HAP-1 (cell line): ENCODE measurements around the gene ZXDC.

Source experiments
- DNase-seq, 2 experiments: peaks; one replicate each; pipeline ENCODE4 v3.0.0-alpha.2; 2016 to 2020; ENCODE audit warnings: low spot score in 2 of 2
- H3K27me3 ChIP-seq: fragments of 250-450 bp; sonication (Bioruptor Pico); 2 replicates; pipeline ENCODE4 v1.5.1; 2020; ENCODE audit warnings: low read depth, mild to moderate bottlenecking, moderate library complexity
- H3K36me3 ChIP-seq: fragments of 250-450 bp; sonication (Bioruptor Pico); replicated peaks from 2 replicates; pipeline ENCODE4 v1.5.1; 2020; ENCODE audit warnings: mild to moderate bottlenecking
- H3K4me1 ChIP-seq: fragments of 250-450 bp; sonication (Bioruptor Pico); 2 replicates; pipeline ENCODE4 v1.5.1; 2020; ENCODE audit warnings: mild to moderate bottlenecking
- H3K4me3 ChIP-seq: fragments of 250-450 bp; sonication (Bioruptor Pico); 2 replicates; pipeline ENCODE4 v1.5.1; 2020; ENCODE audit warnings: mild to moderate bottlenecking, moderate library complexity
- H3K9me3 ChIP-seq: fragments of 250-450 bp; sonication (Bioruptor Pico); 2 replicates; pipeline ENCODE4 v1.5.1; 2020; ENCODE audit warnings: mild to moderate bottlenecking, moderate library complexity
- in situ Hi-C: fragments of 300-500 bp; cut with MboI; formaldehyde crosslinking; loops from 3 replicates; pipeline ENCODE4 v1.14.3; 2020; ENCODE audit warnings: low sequenced_read_pairs, inconsistent platforms, mixed read lengths

Gene ZXDC

GRCh38 chr3:126417515-126417914, 58.2 kb downstream of the ZXDC start:
- no peak overlapping the region for H3K4me3 ChIP-seq
- no peaks in the 10 kb centered on the region for H3K27me3 ChIP-seq
- in situ Hi-C loops: no loop called here
- H3K4me1 ChIP-seq: no peaks in the 10 kb centered on the region
- H3K9me3 ChIP-seq: no peaks in the 10 kb centered on the region
- H3K36me3 ChIP-seq: no peaks in the 10 kb centered on the region
- no peak for DNase-seq

GRCh38 chr3:126416943-126417342, 58.7 kb downstream of the ZXDC start:
- H3K9me3 ChIP-seq: no peaks in the 10 kb centered on the region
- no peaks in the 10 kb centered on the region for H3K36me3 ChIP-seq
- in situ Hi-C loops: no loop called here
- no peaks in the 10 kb centered on the region for H3K4me1 ChIP-seq
- H3K27me3 ChIP-seq: no peaks in the 10 kb centered on the region
- no peak overlapping the region for H3K4me3 ChIP-seq
- no peak for DNase-seq

DNA sequence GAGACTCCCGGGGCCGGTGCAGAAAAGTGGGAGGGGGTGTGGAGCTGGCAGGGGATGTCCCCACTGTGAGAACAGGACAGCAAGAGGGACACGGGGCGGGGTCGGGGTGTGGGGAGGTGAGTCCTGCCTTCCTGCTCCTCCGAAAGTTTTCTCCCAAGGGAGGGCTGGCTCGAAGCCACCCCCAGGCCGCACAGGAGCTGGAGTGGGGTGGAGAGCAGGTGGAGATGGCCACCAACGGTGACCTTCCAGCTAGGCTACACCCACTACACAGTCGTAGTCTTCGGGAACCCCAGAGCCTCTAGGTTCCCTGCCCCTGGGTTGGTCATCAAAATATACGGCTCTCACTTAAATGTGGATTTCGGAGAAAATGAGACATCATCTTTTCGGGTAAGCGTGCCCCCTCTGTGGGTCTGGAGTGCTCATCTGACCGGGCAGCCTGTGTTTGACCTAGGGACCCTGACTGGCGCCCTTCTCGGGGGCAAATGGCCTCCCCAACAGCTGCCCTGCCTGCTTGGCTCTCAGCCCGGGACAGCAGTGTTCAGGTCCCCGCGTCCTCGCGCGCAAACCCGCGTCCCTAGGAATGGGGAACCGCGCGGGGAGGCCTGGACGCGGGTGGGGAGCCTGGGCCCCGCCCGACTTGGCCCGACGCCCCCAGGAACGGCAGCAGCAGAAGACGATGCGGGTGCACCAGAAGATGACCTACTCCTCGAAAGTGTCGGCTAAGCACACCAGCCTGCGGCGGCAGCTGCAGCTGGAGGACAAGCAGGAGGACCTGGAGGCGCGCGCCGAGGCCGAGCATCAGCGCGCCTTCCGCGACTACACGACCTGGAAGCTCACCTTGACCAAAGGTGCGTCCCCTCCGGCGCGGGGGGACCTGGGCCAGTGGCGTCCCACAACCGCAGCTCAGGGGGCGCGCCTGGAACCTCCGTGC, 59.8 kb downstream of the ZXDC start:
- Histone ChIP-seq H3K4me1 (no peaks in the 10 kb centered on the region), H3K9me3 (no peaks in the 10 kb centered on the region), H3K4me3 (no peak overlapping the region), H3K36me3 (no peaks in the 10 kb centered on the region), H3K27me3 (peaks cover 4% of the 10 kb centered on the region)
- DNase-seq: no peak
- in situ Hi-C loops: no loop called here

- in situ Hi-C loops: no loop called here
- no peak for DNase-seq
- H3K4me1 ChIP-seq: no peaks in the 10 kb centered on the region
- H3K36me3 ChIP-seq: no peaks in the 10 kb centered on the region
- H3K27me3 ChIP-seq: peaks cover 9% of the 10 kb centered on the region
- no peaks in the 10 kb centered on the region for H3K9me3 ChIP-seq
- H3K4me3 ChIP-seq: no peak overlapping the region
These were observed 60.6 kb downstream of the ZXDC start for GRCh38 chr3:126414961-126415660.

GRCh38 chr3:126414406-126414805, 61.3 kb downstream of the ZXDC start:
- H3K4me1 ChIP-seq: no peaks in the 10 kb centered on the region
- in situ Hi-C loops: no loop called here
- H3K27me3 ChIP-seq: peaks cover 9% of the 10 kb centered on the region
- no peak overlapping the region for H3K4me3 ChIP-seq
- no peaks in the 10 kb centered on the region for H3K9me3 ChIP-seq
- no peaks in the 10 kb centered on the region for H3K36me3 ChIP-seq
- no peak for DNase-seq

DNA sequence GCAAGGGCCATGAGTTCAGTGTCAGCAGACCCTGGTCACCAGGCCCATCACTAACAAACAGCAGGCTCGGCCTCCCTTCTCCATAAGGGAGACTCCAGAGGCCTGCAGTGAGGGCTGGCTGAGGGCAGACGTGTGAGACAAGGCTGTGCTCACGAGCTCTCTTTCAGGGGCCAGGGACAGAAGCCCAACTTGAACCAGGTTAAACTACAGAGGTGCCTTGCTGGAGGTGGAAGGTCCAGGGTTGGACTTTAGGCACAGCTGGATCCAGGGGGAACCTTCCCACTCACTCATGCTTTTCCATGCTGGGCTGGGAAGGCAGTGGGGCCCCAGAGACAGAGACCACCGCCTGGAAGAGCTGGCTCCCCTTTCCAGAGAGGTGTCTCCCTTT, 62.0 kb downstream of the ZXDC start:
- Histone ChIP-seq H3K4me3 (no peak overlapping the region), H3K27me3 (peaks cover 13% of the 10 kb centered on the region), H3K9me3 (no peaks in the 10 kb centered on the region), H3K4me1 (no peaks in the 10 kb centered on the region), H3K36me3 (no peaks in the 10 kb centered on the region)
- DNase-seq: no peak
- in situ Hi-C loops: no loop called here

GRCh38 chr3:126412841-126413692, 62.6 kb downstream of the ZXDC start:
- no peaks in the 10 kb centered on the region for H3K9me3 ChIP-seq
- no peaks in the 10 kb centered on the region for H3K36me3 ChIP-seq
- in situ Hi-C loops: no loop called here
- no peak for DNase-seq
- H3K4me1 ChIP-seq: no peaks in the 10 kb centered on the region
- peaks cover 13% of the 10 kb centered on the region for H3K27me3 ChIP-seq
- no peak overlapping the region for H3K4me3 ChIP-seq

- Histone ChIP-seq H3K9me3 (no peaks in the 10 kb centered on the region), H3K4me1 (no peaks in the 10 kb centered on the region), H3K36me3 (no peaks in the 10 kb centered on the region), H3K27me3 (peaks cover 13% of the 10 kb centered on the region), H3K4me3 (no peak overlapping the region)
- in situ Hi-C loops: no loop called here
- DNase-seq: no peak
These were observed 67.6 kb downstream of the ZXDC start for GRCh38 chr3:126408099-126408498.

- H3K4me1 ChIP-seq: no peaks in the 10 kb centered on the region
- no peaks in the 10 kb centered on the region for H3K36me3 ChIP-seq
- in situ Hi-C loops: no loop called here
- H3K9me3 ChIP-seq: no peaks in the 10 kb centered on the region
- no peak for DNase-seq
- peaks cover 13% of the 10 kb centered on the region for H3K27me3 ChIP-seq
- H3K4me3 ChIP-seq: no peak overlapping the region
These were observed 68.2 kb downstream of the ZXDC start for GRCh38 chr3:126407412-126408044.

DNA sequence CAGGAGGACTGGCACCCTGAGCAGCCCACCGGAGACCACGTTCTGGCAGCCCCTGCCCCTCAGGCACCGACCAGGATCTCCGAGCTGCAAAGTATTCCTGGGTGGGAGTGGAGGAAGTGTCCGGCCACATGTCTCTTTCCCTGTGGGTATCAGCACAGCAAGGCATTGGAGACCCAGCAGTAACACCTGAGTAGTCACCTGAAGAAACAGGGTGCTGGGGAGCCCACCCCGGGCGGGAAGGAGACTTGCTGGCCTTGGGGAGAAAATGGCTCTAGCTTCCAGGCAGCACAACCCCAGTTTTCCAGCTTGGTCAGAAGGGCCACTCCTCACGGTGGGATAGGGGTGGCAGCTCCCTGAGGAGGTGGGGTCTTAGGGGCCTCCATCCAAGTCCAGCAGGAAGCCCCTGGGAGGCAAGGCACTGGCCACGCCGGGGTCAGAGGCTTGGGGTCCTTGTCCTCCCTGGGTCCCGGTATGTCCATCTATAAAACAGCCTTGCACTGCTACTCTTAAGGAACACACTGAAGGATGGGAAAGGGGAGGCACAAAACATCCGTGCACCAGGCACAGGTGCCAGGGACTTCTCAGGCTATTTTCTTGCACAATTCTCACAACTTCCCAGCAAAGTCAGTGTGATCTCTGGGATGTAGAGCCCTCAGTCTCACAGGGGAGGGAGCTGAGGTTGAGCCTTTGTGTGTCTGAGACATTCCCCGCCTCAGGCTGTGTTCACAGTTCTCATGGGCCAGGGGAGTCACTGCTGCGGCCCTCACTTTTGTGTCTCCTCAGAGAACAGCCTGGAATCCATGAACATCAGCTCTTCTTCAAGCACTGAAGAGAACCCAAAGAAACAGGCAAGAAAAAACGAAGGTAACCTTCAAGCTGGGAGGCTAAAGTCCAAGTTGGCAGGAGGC, 69.0 kb downstream of the ZXDC start:
- Histone ChIP-seq H3K36me3 (no peaks in the 10 kb centered on the region), H3K4me1 (no peaks in the 10 kb centered on the region), H3K4me3 (no peak overlapping the region), H3K9me3 (no peaks in the 10 kb centered on the region), H3K27me3 (peaks cover 12% of the 10 kb centered on the region)
- DNase-seq: no peak
- in situ Hi-C loops: no loop called here

DNA sequence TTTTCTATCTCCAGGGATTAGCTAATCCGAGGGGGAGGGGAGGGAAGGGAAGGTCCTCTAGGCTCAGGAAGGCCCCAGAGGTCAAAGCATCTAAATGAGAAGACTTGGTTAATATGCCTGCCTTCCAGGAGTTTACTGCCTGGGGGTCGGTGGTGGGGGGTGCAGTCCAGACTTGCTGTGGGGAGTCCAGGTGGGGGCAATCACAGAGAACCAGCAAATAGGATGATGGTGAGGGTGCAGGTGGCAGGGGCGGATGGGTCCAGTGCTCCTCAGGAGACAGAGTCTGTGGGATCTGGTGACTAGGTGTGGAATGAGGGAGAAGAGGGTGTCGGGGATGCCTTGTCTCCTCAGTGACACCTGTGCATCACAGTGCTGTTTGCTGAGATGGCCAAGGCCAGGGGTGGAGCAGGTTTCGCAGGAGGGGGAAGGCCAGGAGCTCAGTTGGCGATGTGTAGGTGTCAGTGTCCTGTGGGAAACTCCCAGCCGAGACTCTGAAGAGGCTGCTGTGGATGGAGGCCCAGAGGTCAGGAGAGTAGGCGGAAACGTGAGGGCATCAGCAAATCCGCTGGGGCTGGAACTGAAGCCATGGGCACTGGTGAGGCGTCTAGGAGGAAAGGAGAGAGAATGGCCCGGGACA, 72.9 kb downstream of the ZXDC start:
- H3K9me3 ChIP-seq: no peaks in the 10 kb centered on the region
- H3K27me3 ChIP-seq: no peaks in the 10 kb centered on the region
- no peak overlapping the region for H3K4me3 ChIP-seq
- H3K36me3 ChIP-seq: no peaks in the 10 kb centered on the region
- no peaks in the 10 kb centered on the region for H3K4me1 ChIP-seq
- no peak for DNase-seq
- in situ Hi-C loops: no loop called here

GRCh38 chr3:126402178-126402577, 73.5 kb downstream of the ZXDC start:
- H3K36me3 ChIP-seq: no peaks in the 10 kb centered on the region
- in situ Hi-C loops: no loop called here
- H3K27me3 ChIP-seq: no peaks in the 10 kb centered on the region
- no peaks in the 10 kb centered on the region for H3K4me1 ChIP-seq
- no peak overlapping the region for H3K4me3 ChIP-seq
- DNase-seq: no peak
- no peaks in the 10 kb centered on the region for H3K9me3 ChIP-seq
